Esophagus muscularis mucosa (tissue), 4 donors: ENCODE measurements around the gene TNFRSF6B. TPM values are rescaled to one million over a fixed set of nuclear protein-coding genes. Genes with fewer than 3 reads are reported as not detected.
"Not testable (repeated sequence)": the region's sequence is repeated elsewhere in the genome, so short reads cannot be mapped to it uniquely, and the experiment has no call there.

Experiments
- DNase-seq: peaks from one replicate; pipeline ENCODE4 v3.0.0-alpha.2; 2017; ENCODE audit errors: extremely low spot score
- H3K27ac ChIP-seq, 4 donors: fragments of 200-600 bp; sonication (generic); replicated peaks in 1 of 4; 1 replicate in 3 of 4; 2 replicates in 1 of 4; pipeline ENCODE4 v1.5.1; 2016 to 2019; ENCODE audit warnings: mild to moderate bottlenecking in 1 of 4
- H3K27me3 ChIP-seq, 4 donors: fragments of 200-600 bp; sonication (generic); one replicate each; pipeline versions ENCODE4 v1.5.1 to v1.6.0; 2016 to 2019
- H3K36me3 ChIP-seq, 4 donors: fragments of 200-600 bp; sonication (generic); one replicate each; pipeline ENCODE4 v1.5.1; 2016 to 2019
- H3K4me1 ChIP-seq, 4 donors: fragments of 200-600 bp; sonication (generic); one replicate each; pipeline ENCODE4 v1.5.1; 2016 to 2019
- H3K4me3 ChIP-seq, 4 donors: fragments of 200-600 bp; sonication (generic); 1 replicate in 2 of 4; 2 replicates in 2 of 4; pipeline ENCODE4 v1.5.1; 2016 to 2019; ENCODE audit warnings: mild to moderate bottlenecking in 4 of 4, moderate library complexity in 1 of 4
- H3K9me3 ChIP-seq, 4 donors: fragments of 200-600 bp; sonication (generic); 1 replicate in 3 of 4; 2 replicates in 1 of 4; pipeline ENCODE4 v1.5.1; 2016 to 2019
- CTCF ChIP-seq, 3 experiments: fragments of 200-600 bp in 2 of 3; fragments of 450-650 bp in 1 of 3; sonication (generic) in 2 of 3; IDR thresholded peaks; one replicate each; pipeline ENCODE4 v1.5.1; 2017 to 2019; ENCODE audit warnings: antibody characterized with exemption in 3 of 3, mild to moderate bottlenecking in 2 of 3, moderate library complexity in 1 of 3
- EP300 ChIP-seq: sonication (generic); formaldehyde crosslinking; IDR thresholded peaks from one replicate; pipeline ENCODE4 v1.6.1; 2017; ENCODE audit warnings: antibody characterized with exemption
- POLR2A ChIP-seq: fragments of 450-650 bp; IDR thresholded peaks from one replicate; pipeline ENCODE4 v1.6.1; 2017; ENCODE audit warnings: antibody characterized with exemption, moderate library complexity, mild to moderate bottlenecking, low read depth
- POLR2AphosphoS5 ChIP-seq, 2 donors: sonication (generic); formaldehyde crosslinking; IDR thresholded peaks; one replicate each; pipeline ENCODE4 v1.6.1; 2017; ENCODE audit warnings: antibody characterized with exemption in 2 of 2
- WGBS: methylation state at CpG from one replicate; pipeline ENCODE4 v1.1.5; 2018; 5-methylcytosine and 5-hydroxymethylcytosine counted together
- intact Hi-C: fragments of 100-400 bp; cut with DNase I; formaldehyde crosslinking; loops from one replicate; pipeline ENCODE4 v1.15.1; 2023
- total RNA-seq, 4 donors: library from RNA; depleted of rRNA; stranded (reverse); fragments of >200 nt; gene quantifications; one replicate each; pipeline versions ENCODE4 v1.1.0 to v1.2.1, GENCODE V29; 2016

Gene TNFRSF6B, protein sequence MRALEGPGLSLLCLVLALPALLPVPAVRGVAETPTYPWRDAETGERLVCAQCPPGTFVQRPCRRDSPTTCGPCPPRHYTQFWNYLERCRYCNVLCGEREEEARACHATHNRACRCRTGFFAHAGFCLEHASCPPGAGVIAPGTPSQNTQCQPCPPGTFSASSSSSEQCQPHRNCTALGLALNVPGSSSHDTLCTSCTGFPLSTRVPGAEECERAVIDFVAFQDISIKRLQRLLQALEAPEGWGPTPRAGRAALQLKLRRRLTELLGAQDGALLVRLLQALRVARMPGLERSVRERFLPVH
- total RNA-seq: 10 to 100 TPM in 3 of 4 donors, 1 to 10 TPM in 1; 5.0 to 67.8 (median 26.5) TPM

DNA sequence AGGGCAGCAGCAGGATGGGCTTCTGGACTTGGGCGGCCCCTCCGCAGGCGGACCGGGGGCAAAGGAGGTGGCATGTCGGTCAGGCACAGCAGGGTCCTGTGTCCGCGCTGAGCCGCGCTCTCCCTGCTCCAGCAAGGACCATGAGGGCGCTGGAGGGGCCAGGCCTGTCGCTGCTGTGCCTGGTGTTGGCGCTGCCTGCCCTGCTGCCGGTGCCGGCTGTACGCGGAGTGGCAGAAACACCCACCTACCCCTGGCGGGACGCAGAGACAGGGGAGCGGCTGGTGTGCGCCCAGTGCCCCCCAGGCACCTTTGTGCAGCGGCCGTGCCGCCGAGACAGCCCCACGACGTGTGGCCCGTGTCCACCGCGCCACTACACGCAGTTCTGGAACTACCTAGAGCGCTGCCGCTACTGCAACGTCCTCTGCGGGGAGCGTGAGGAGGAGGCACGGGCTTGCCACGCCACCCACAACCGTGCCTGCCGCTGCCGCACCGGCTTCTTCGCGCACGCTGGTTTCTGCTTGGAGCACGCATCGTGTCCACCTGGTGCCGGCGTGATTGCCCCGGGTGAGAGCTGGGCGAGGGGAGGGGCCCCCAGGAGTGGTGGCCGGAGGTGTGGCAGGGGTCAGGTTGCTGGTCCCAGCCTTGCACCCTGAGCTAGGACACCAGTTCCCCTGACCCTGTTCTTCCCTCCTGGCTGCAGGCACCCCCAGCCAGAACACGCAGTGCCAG is at the start of gene TNFRSF6B:
Gene TNFRSF6B (plus strand): TSS at position 25 of the 729 bp plus-strand sequence. CDS start 116 bp downstream, at position 141.
- Histone ChIP-seq H3K27ac (peak within 1 kb of the TSS in 3 of 4 donors; percentile 16 to 43 (median 23)), H3K4me1 (peaks cover 50 to 72% (median 60%) of the 10 kb centered on the region in 4 donors), H3K36me3 (peaks cover 7 to 55% (median 42%) of the 10 kb centered on the region in 4 donors), H3K9me3 (no peaks in the 10 kb centered on the region), H3K4me3 (peak within 1 kb of the TSS; percentile 32 to 49 (median 39)), H3K27me3 (no peaks in the 10 kb centered on the region)
- no peak for DNase-seq
- WGBS: 17% methylated on average over 1 of the region's 52 CpGs
- intact Hi-C loops: no loop called here
- peak in 1 of 2 donors; percentile 35 for TF ChIP-seq POLR2AphosphoS5 (IDR thresholded peaks at IDR 0.05)
- TF ChIP-seq EP300: no peak

- Histone ChIP-seq H3K4me1 (peaks cover 14 to 22% (median 20%) of the 10 kb centered on the region in 4 donors), H3K27ac (no peak overlapping the region), H3K4me3 (no peak overlapping the region), H3K36me3 (peaks cover 0 to 3% (median 0%) of the 10 kb centered on the region in 4 donors), H3K9me3 (no peaks in the 10 kb centered on the region), H3K27me3 (peaks cover 0 to 11% (median 0%) of the 10 kb centered on the region in 4 donors)
- WGBS: 94% methylated on average over 6 of the region's 6 CpGs
- no peak for DNase-seq
- TF ChIP-seq POLR2AphosphoS5 (IDR thresholded peaks at IDR 0.05) (no peak), EP300 (no peak), CTCF (IDR thresholded peaks at IDR 0.05) (no peak), POLR2A (no peak)
- intact Hi-C loops: no loop called here
Observed at GRCh38 chr20:63648190-63648589, 48.3 kb upstream of the TNFRSF6B start.

DNA sequence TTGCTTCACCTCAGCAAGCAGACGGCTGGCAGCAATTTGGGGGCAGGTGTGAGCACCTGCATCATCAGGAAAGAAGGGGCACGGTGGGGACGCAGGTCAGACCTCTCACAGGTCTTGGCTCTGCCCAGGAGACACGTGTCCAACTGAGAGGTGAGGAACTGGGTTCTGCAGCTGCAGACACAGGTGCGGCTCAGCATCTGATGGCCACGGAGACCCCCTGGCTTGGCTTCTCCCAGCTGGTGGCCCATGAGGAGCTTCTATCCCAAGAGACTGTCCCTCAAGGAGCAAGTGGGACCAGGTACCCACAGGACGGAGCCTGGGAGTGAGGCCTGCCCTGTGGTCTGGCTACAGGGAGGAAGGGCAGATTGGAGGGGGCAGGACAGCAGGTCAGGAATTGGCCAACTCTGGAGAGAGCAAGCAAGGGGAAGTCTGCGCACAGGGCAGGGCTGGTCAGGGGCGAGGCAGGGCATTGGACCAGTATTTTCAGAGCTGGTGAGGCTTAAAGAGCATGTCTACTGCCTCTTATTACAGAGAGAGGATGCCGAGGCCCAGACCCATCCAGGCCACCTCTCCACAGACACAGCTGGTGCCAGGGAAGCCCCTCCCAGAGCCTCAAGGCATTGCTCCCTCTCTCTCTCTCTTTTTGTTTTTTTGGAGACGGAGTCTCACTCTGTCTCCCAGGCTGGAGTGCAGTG is 47.4 kb upstream of the TNFRSF6B start:
- WGBS: 85% methylated on average over 7 of the region's 11 CpGs
- no peak for DNase-seq
- intact Hi-C loops: no loop called here
- Histone ChIP-seq H3K36me3 (peaks cover 0 to 3% (median 0%) of the 10 kb centered on the region in 4 donors), H3K27me3 (peaks cover 0 to 11% (median 0%) of the 10 kb centered on the region in 4 donors), H3K4me3 (no peak overlapping the region), H3K27ac (no peak overlapping the region), H3K9me3 (no peaks in the 10 kb centered on the region), H3K4me1 (peaks cover 18 to 30% (median 29%) of the 10 kb centered on the region in 4 donors)
- TF ChIP-seq POLR2A (no peak), CTCF (IDR thresholded peaks at IDR 0.05) (no peak), POLR2AphosphoS5 (IDR thresholded peaks at IDR 0.05) (no peak), EP300 (no peak)

GRCh38 chr20:63650486-63650885 is 46.0 kb upstream of the TNFRSF6B start:
- H3K9me3 ChIP-seq, H3K36me3 ChIP-seq, DNase-seq, H3K27ac ChIP-seq, H3K4me3 ChIP-seq: not testable (repeated sequence)
- Histone ChIP-seq H3K4me1 (peaks cover 18 to 33% (median 31%) of the 10 kb centered on the region in 4 donors), H3K27me3 (peaks cover 0 to 11% (median 0%) of the 10 kb centered on the region in 4 donors)
- 80% methylated on average over 1 of the region's 25 CpGs for WGBS
- intact Hi-C loops: loop anchor here (10.0 kb wide), 1 partner anchor 116 kb away; the partner anchor contains the start of gene PTK6

GRCh38 chr20:63651942-63652191 is 44.6 kb upstream of the TNFRSF6B start:
- WGBS: 56% methylated on average over 3 of the region's 11 CpGs
- no peaks in the 10 kb centered on the region for H3K9me3 ChIP-seq
- H3K4me3 ChIP-seq: peak overlapping the region; percentile 61 to 77 (median 69)
- TF ChIP-seq EP300 (no peak), POLR2A (no peak), CTCF (IDR thresholded peaks at IDR 0.05) (no peak)
- intact Hi-C loops: loop anchor here (10.0 kb wide), 1 partner anchor 117 kb away; the partner anchor contains the start of gene PTK6
- peak overlapping the region in 3 of 4 donors; percentile 48 to 80 (median 77) for H3K27ac ChIP-seq
- peaks cover 0 to 11% (median 0%) of the 10 kb centered on the region in 4 donors for H3K27me3 ChIP-seq
- peaks cover 0 to 3% (median 0%) of the 10 kb centered on the region in 4 donors for H3K36me3 ChIP-seq
- H3K4me1 ChIP-seq: peaks cover 19 to 35% (median 34%) of the 10 kb centered on the region in 4 donors
- no peak for DNase-seq
